ENCODE data around the gene ARHGAP25. TPM values are rescaled to one million over a fixed set of nuclear protein-coding genes. Genes with fewer than 3 reads are reported as not detected.

The ARHGAP25 gene
- total and polyA plus RNA-seq, 2 experiments from 2014 or later, result 1.9 to 2.0 TPM

GRCh38 chr2:68726608-68727367 is 7.8 kb upstream of the ARHGAP25 start:
- no peak for DNase-seq (ENCODE audit: low spot score)
- Histone ChIP-seq H2AFZ (no peak overlapping the region), H3K79me2 (replicated peaks; ENCODE audit: insufficient read depth) (no peaks in the 10 kb centered on the region), H3K4me2 (no peak overlapping the region), H4K20me1 (replicated peaks; ENCODE audit: insufficient read depth) (no peaks in the 10 kb centered on the region), H3F3A (replicated peaks; ENCODE audit: low read depth) (no peaks in the 10 kb centered on the region), H3K4me1 (ENCODE audit: insufficient read depth) (peaks cover 3% of the 10 kb centered on the region; the same call in 1 of the 2 replicates), H3K27me3 (ENCODE audit: insufficient read depth) (no peaks in the 10 kb centered on the region), H3K36me3 (ENCODE audit: insufficient read depth) (no peaks in the 10 kb centered on the region), H3K27ac (ENCODE audit: low read depth) (no peak overlapping the region), H3K9me2 (ENCODE audit: insufficient read depth) (no peaks in the 10 kb centered on the region), H3K4me3 (no peak overlapping the region)
- TF ChIP-seq CTCF (conservative IDR thresholded peaks at IDR 0.05; ENCODE audit: low read depth in 2 of 2), result no peak
- no peak for TF ChIP-seq JUNB (IDR thresholded peaks at IDR 0.05; ENCODE audit: unreplicated experiment)
- no peak for TF ChIP-seq ZNF114 (CRISPR knock-in tag; IDR thresholded peaks at IDR 0.05)
- TF ChIP-seq REST (IDR thresholded peaks at IDR 0.05; ENCODE audit: unreplicated experiment), result no peak
- no peak for TF ChIP-seq ZNF331 (CRISPR knock-in tag; IDR thresholded peaks at IDR 0.05; ENCODE audit: low read depth)
- TF ChIP-seq NANOG (IDR thresholded peaks at IDR 0.05; ENCODE audit: borderline replicate concordance), result no peak
- no peak for TF ChIP-seq CREB1 (CRISPR knock-in tag; IDR thresholded peaks at IDR 0.05; ENCODE audit: low read depth)
- no peak for TF ChIP-seq EZH2phosphoT487 (IDR thresholded peaks at IDR 0.05; ENCODE audit: unreplicated experiment)
- no peak for TF ChIP-seq ETS1 (IDR thresholded peaks at IDR 0.05)
- TF ChIP-seq EZH2 (IDR thresholded peaks at IDR 0.05; ENCODE audit: low read depth, unreplicated experiment), result no peak
- no peak for TF ChIP-seq ZNF462 (CRISPR knock-in tag; IDR thresholded peaks at IDR 0.05)
- no peak for TF ChIP-seq POLR2AphosphoS5 (IDR thresholded peaks at IDR 0.05; ENCODE audit: low read depth)
- no peak for TF ChIP-seq STAT1 (IDR thresholded peaks at IDR 0.05; ENCODE audit: unreplicated experiment)
- Mint-ChIP-seq H3K4me3 (no peak overlapping the region), H3K27me3 (ENCODE audit: insufficient read depth, low read depth, poor library complexity) (peaks cover 8% of the 10 kb centered on the region), H3K36me3 (ENCODE audit: low read depth) (no peaks in the 10 kb centered on the region), H3K27ac (no peak overlapping the region), H3K4me1 (peaks cover 18% of the 10 kb centered on the region), H3K9me3 (no peaks in the 10 kb centered on the region)
- no peak for ATAC-seq
